ENCODE measurements around the gene SEMA5A. TPM values are rescaled to one million over a fixed set of nuclear protein-coding genes. Genes with fewer than 3 reads are reported as not detected.

The SEMA5A gene
- total RNA-seq, 4 donors from 2014 or later = 2.4 to 129 (median 10.0) TPM

DNA sequence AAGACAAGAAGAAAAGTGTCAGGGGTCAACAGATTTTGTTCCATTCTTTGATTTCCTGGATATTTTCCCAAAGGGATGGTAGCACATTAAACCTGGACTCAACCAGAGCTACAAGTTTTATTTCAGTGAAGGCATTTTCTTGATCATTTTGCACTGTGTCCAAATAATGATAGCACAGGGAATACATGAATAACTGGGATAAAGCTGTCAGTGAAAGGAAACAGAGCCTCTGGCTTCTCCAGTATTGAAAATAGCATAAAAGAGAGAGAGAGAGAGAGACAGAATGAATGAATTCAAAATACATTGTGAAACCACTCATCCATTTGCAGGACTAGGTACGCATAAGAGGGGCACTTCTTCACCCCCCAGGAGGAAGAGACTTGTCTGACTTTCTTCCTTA is 43.0 kb downstream of the SEMA5A start:
- H3K4me3 ChIP-seq = no peak overlapping the region
- H3K27me3 ChIP-seq = no peaks in the 10 kb centered on the region
- DNase-seq = no peak
- H3K4me1 ChIP-seq = peaks cover 0 to 4% of the 10 kb centered on the region in 2 donors
- no peaks in the 10 kb centered on the region for H3K36me3 ChIP-seq
- H3K27ac ChIP-seq = no peak overlapping the region
- intact Hi-C loops (cut with DNase I; ENCODE audit: low total_unique reads) = no loop called here
- H3K9me3 ChIP-seq = no peaks in the 10 kb centered on the region
- TF ChIP-seq, protein P1, sequence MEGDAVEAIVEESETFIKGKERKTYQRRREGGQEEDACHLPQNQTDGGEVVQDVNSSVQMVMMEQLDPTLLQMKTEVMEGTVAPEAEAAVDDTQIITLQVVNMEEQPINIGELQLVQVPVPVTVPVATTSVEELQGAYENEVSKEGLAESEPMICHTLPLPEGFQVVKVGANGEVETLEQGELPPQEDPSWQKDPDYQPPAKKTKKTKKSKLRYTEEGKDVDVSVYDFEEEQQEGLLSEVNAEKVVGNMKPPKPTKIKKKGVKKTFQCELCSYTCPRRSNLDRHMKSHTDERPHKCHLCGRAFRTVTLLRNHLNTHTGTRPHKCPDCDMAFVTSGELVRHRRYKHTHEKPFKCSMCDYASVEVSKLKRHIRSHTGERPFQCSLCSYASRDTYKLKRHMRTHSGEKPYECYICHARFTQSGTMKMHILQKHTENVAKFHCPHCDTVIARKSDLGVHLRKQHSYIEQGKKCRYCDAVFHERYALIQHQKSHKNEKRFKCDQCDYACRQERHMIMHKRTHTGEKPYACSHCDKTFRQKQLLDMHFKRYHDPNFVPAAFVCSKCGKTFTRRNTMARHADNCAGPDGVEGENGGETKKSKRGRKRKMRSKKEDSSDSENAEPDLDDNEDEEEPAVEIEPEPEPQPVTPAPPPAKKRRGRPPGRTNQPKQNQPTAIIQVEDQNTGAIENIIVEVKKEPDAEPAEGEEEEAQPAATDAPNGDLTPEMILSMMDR (IDR thresholded peaks at IDR 0.05) = no peak
- no peak for TF ChIP-seq POLR2A (IDR thresholded peaks at IDR 0.05)

DNA sequence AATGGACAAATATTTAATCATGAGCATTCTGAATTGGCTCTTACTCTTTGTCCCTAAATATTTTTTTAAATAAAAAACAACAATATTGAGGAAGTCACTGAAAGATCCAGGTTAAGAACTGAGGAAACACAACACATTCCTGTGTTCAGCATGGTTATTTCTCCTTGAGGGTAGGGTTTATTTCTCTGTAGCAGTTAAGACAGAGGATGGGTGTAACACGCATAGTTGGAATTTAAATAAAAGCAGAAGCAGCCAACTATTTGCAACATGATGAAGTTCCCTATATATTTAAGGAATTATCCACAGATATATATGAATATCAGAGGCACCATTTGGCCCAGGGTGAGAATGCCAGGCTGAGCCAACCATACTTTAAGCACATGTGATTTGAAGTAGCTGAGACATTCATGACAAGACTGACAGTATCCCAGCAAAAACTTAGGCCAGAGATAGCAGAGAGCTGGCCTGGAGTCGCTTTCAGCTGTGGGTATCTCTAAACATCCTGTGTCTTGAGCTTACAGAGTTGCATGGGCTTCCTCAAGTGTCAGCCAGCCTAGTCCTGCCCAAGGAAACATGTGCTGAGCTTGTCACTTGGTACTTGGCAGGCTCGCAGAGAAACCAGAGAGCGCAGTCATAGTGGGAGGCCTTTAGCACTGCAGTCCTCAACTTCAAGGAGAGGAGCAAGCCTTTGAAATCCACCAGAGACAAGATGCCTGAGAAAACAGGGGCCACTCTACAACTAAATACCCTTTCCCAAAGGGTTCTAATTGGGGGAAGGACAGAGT is 43.6 kb downstream of the SEMA5A start:
- no peak overlapping the region for H3K27ac ChIP-seq
- no peak for TF ChIP-seq POLR2A (IDR thresholded peaks at IDR 0.05)
- TF ChIP-seq, protein P1 (IDR thresholded peaks at IDR 0.05) = no peak
- no peaks in the 10 kb centered on the region for H3K27me3 ChIP-seq
- H3K36me3 ChIP-seq = no peaks in the 10 kb centered on the region
- no peak for DNase-seq
- peaks cover 0 to 4% of the 10 kb centered on the region in 2 donors for H3K4me1 ChIP-seq
- intact Hi-C loops (cut with DNase I; ENCODE audit: low total_unique reads) = no loop called here
- H3K9me3 ChIP-seq = no peaks in the 10 kb centered on the region
- no peak overlapping the region for H3K4me3 ChIP-seq

DNA sequence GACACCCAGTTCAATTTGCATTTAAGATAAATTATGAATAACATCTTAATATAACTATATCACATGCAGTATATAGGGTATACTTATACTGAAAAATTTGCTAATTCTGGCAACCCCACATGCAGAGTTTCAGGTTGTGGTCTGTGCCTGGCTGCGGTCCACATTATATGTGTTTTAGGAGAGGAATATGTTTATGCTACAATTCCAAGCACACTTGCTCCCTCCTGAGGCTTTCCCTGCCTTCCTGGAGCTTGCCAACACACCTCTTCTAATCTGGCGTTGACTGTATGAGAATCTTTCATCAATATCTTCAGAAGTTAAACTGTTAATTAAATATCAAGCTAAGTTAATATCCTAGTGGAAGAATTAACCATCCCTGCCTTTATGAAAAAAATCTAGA is 45.2 kb downstream of the SEMA5A start:
- Histone ChIP-seq H3K4me3 (no peak overlapping the region), H3K4me1 (peaks cover 0 to 4% of the 10 kb centered on the region in 2 donors), H3K36me3 (no peaks in the 10 kb centered on the region), H3K9me3 (no peaks in the 10 kb centered on the region), H3K27me3 (no peaks in the 10 kb centered on the region), H3K27ac (no peak overlapping the region)
- DNase-seq = no peak
- intact Hi-C loops (cut with DNase I; ENCODE audit: low total_unique reads) = no loop called here
- TF ChIP-seq, protein P1 (IDR thresholded peaks at IDR 0.05) = no peak
- TF ChIP-seq POLR2A (IDR thresholded peaks at IDR 0.05) = no peak

DNA sequence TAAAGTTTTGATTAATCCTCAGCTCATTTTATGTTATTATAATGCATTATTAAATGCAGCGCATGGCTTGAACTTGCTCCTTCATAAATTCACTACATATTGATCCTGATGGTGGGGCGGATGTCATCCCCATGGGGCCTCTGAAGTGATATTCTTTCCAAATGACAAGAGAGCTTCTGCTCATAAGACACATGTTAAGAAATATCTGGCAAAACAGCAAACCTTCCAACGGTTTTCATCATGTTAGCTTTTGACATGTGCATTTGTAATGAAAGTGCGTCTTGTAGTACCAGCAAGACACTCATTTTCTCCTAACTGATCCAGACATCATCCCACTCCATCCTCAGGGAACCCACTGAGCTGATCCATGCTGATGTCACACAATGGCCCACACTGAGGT is 45.7 kb downstream of the SEMA5A start:
- DNase-seq = no peak
- H3K4me3 ChIP-seq = no peak overlapping the region
- no peaks in the 10 kb centered on the region for H3K27me3 ChIP-seq
- no peaks in the 10 kb centered on the region for H3K36me3 ChIP-seq
- H3K4me1 ChIP-seq = peaks cover 0 to 4% of the 10 kb centered on the region in 2 donors
- TF ChIP-seq, protein P1 (IDR thresholded peaks at IDR 0.05) = no peak
- no peak for TF ChIP-seq POLR2A (IDR thresholded peaks at IDR 0.05)
- no peaks in the 10 kb centered on the region for H3K9me3 ChIP-seq
- intact Hi-C loops (cut with DNase I; ENCODE audit: low total_unique reads) = no loop called here
- no peak overlapping the region for H3K27ac ChIP-seq

DNA sequence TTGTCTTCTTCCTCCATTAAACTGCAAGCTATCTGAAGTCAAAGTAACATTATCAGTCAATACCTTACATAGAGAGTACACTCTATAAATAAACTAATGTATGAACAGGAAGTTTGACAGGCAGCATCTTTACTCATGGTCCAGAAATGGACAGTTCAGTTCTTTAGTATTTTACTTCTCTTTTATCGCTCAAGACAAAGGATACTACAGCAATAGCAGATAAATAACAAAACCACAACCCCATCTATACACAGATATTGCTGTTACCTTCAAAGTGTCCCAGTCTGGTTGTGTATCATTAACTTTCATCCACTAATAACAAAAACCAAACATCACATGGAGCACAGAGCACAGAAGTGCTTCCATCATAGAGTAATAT is 46.4 kb downstream of the SEMA5A start:
- DNase-seq = no peak
- Histone ChIP-seq H3K9me3 (no peaks in the 10 kb centered on the region), H3K27ac (no peak overlapping the region), H3K36me3 (no peaks in the 10 kb centered on the region), H3K4me1 (peaks cover 0 to 4% of the 10 kb centered on the region in 2 donors), H3K27me3 (no peaks in the 10 kb centered on the region), H3K4me3 (no peak overlapping the region)
- intact Hi-C loops (cut with DNase I; ENCODE audit: low total_unique reads) = no loop called here
- TF ChIP-seq POLR2A (IDR thresholded peaks at IDR 0.05) = no peak
- TF ChIP-seq, protein P1 (IDR thresholded peaks at IDR 0.05) = no peak

Data from uterus (tissue), 4 donors.